Adipocyte (in vitro differentiated cells): Measurements from ENCODE around the gene PYCR2.
"Not testable (repeated sequence)": the region's sequence is repeated elsewhere in the genome, so short reads cannot be mapped to it uniquely, and the experiment has no call there.

Experiments used
- DNase-seq: peaks from one replicate; pipeline ENCODE4 v3.0.0-alpha.2; 2015; ENCODE audit warnings: low read depth
- H3K27me3 ChIP-seq: replicated peaks from 2 replicates; pipeline ENCODE4 v1.7.0; 2013; ENCODE audit warnings: mild to moderate bottlenecking, low read length, moderate library complexity; ENCODE audit not compliant: control insufficient read depth, insufficient read depth
- H3K36me3 ChIP-seq: 2 replicates; pipeline ENCODE4 v1.7.0; 2013; ENCODE audit warnings: low read length, mild to moderate bottlenecking, moderate library complexity; ENCODE audit not compliant: control insufficient read depth, insufficient read depth, severe bottlenecking
- H3K4me1 ChIP-seq: 2 replicates; pipeline ENCODE4 v1.7.0; 2013; ENCODE audit warnings: mild to moderate bottlenecking, low read length, moderate library complexity; ENCODE audit not compliant: control insufficient read depth, insufficient read depth
- H3K4me3 ChIP-seq: 2 replicates; pipeline ENCODE4 v1.7.0; 2013; ENCODE audit warnings: mild to moderate bottlenecking, low read length, moderate library complexity
- H3K9ac ChIP-seq: 2 replicates; pipeline ENCODE4 v1.7.0; 2013; ENCODE audit warnings: mild to moderate bottlenecking, low read length, moderate library complexity
- H3K9me3 ChIP-seq: 2 replicates; pipeline ENCODE4 v1.7.0; 2013; ENCODE audit warnings: mild to moderate bottlenecking, low read length, moderate library complexity; ENCODE audit not compliant: control insufficient read depth

The PYCR2 gene

DNA sequence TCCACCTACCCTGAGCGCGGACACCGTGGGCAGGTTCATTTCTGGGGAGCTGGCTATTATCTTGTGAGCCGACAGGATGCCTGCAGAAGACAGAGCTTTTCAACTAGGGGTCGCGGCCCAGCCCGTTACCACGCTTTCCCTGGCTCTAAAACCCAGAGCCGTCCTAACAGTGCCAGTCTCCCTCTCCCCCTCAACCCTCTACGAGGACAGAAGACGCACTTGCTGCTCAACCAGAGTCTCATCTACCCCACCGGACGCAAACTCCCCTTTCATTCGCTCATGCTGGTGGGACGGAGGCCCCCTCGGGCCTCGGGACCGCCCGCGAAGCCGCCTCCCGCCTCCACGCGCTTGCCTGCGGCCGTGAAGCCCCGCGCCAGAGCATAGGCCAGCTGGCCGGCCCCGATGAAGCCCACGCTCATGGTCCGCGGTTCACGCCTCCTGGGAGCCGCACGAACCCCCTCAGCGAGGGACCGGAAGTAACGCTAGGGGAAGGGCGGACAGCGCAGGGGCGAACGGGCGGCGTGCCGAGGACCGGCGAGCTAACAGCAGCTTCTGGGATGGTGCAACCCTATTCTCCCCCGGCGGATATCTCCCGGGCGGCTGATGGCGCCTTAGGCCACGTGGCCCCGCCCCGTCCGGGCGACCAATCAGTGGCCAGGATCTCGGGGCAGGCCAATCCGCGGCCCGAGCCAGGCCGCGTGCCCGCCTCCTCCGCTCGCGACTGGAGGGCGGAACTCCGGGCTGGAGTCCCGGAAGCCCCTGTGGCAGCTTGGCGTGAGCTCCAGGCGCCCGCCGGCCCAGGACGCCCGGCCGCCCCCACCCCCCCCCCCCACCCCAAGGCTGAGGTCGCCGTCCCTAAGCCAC, at the start of gene PYCR2:
Gene PYCR2, minus strand, starts transcription at position 559 of the 864 bp plus-strand sequence. Its CDS starts 140 bp downstream, at position 419.
- peak; percentile 98 for DNase-seq
- no peaks in the 10 kb centered on the region for H3K27me3 ChIP-seq
- H3K9me3 ChIP-seq, result no peaks in the 10 kb centered on the region
- H3K4me1 ChIP-seq, result peaks cover 22% of the 10 kb centered on the region
- H3K36me3 ChIP-seq, result peaks cover 20% of the 10 kb centered on the region
- H3K4me3 ChIP-seq, result peak within 1 kb of the TSS; percentile 100
- peak within 1 kb of the TSS; percentile 100 for H3K9ac ChIP-seq

DNA sequence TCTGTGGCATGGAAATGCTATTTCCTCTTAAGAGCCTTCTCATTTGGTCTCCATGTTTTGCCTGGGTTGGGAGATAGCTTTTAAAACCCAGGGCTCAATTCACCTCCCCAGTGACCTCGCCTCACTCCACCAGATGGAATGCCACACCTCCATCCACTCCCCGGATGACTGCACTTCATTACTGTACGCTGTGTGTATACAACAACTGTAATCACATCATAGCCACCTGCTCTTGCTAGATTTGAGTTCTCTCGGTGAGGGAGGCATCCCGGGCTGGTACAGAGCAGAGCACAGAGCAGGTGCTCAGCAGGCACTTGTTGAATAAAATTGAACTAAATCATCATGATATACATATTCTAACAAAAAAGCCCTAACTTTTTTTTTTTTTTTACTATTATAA, 49.1 kb upstream of the PYCR2 start:
- Histone ChIP-seq H3K4me1 (peaks cover 4% of the 10 kb centered on the region), H3K27me3 (no peaks in the 10 kb centered on the region)
- no peak for DNase-seq

DNA sequence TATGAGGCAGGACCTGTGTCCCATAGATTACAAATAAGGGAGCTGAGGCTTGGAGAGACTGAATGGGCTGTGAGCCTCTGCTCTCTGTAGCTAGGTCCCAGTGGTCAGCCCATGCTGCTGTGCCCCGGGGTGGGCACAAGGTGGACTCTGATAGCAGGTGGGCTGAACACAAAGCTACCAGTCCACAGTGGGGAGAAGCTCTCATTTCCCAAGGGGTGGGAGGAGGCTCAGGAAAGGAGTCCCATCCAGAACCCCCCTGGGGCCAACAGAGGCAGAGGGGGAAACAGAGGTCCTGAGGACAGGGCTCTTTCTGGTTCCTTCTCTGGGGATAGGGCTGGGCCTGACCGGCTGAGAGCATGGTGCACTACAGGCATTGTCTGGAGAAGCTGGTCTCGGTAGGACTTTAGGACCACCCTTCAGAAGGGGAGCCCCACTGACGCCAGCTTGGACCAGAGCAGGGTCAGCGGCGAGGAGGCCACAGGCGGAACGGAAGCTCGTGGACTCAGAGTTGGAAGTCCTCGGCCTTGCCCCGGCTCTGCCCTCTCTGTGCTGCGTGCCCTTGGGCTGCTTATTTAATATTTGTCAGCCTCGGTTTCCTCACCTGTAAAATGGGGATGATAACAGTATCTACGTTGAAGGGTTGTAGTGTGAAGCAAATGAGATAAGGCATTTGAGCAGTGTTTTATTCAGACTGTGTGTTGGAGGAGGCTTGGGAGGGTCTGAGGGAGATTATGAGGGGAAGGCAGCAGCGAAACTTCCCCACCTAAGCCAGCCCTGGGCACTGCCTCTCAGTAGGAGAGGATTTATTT, 48.5 kb upstream of the PYCR2 start:
- DNase-seq, result no peak
- Histone ChIP-seq H3K4me1 (no peaks in the 10 kb centered on the region), H3K9ac (no peak overlapping the region), H3K4me3 (no peak overlapping the region), H3K27me3 (no peaks in the 10 kb centered on the region), H3K36me3 (no peaks in the 10 kb centered on the region), H3K9me3 (no peaks in the 10 kb centered on the region)

More for the DNA sequence above, 49.1 kb upstream of the PYCR2 start:
- Histone ChIP-seq H3K9ac (no peak overlapping the region), H3K9me3 (no peaks in the 10 kb centered on the region), H3K4me3 (no peak overlapping the region), H3K36me3 (peaks cover 5% of the 10 kb centered on the region)

DNA sequence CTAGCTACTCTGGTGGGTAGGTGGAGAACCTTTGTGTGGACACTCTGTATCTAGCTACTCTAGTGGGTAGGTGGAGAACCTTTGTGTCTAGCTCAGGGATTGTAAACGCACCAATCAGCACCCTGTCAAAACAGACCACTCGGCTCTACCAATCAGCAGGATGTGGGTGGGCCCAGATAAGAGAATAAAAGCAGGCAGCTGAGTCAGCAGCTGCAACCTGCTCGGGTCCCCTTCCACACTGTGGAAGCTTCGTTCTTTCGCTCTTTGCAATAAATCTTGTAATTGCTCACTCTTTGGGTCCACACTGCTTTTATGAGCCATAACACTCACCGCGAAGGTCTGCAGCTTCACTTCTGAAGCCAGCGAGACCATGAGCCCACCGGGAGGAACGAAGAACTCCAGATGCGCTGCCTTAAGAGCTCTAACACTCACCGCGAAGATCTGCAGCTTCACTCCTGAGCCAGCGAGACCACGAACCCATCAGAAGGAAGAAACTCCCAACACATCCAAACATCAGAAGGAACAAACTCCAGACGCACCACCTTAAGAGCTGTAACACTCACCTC, 46.6 kb upstream of the PYCR2 start:
- not testable (repeated sequence) for H3K36me3 ChIP-seq, H3K4me1 ChIP-seq, H3K27me3 ChIP-seq, DNase-seq, H3K9me3 ChIP-seq, H3K9ac ChIP-seq, H3K4me3 ChIP-seq

DNA sequence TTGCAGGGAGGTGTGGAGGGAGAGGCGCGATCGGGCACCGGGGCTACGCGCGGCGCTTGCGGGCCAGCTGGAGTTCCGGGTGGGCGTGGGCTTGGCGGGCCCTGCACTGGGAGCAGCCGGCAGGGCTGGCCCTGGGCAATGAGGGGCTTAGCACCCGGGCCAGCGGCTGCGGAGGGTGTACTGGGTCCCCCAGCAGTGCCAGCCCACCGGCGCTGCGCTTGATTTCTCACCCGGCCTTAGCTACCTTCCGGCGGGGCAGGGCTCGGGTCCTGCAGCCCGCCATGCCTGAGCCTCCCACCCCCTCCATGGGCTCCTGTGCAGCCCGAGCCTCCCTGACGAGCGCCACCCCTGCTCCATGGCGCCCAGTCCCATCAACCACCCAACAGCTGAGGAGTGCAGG, 45.7 kb upstream of the PYCR2 start:
- not testable (repeated sequence) for H3K4me3 ChIP-seq, DNase-seq, H3K27me3 ChIP-seq, H3K9me3 ChIP-seq, H3K9ac ChIP-seq, H3K4me1 ChIP-seq, H3K36me3 ChIP-seq

DNA sequence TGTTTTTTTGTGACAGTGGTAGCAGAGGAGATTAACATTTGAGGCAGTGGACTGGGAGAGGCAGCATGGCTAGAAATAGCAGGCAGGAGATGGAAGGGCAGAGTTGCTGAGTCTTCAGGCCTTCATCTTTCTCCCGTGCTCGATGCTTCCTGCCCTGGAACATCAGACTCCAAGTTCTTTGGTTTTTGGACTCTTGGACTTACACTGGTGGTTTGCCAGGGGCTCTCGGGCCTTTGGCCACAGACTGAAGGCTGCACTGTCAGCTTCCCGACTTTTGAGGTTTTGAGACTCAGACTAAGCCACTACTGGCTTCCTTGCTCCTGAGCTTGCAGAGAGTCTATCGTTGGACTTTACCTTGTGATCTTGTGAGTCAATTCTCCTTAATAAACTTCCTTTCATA, 41.2 kb upstream of the PYCR2 start:
- H3K27me3 ChIP-seq, result peaks cover 13% of the 10 kb centered on the region
- DNase-seq, result no peak
- H3K36me3 ChIP-seq, result no peaks in the 10 kb centered on the region
- no peak overlapping the region for H3K4me3 ChIP-seq
- no peaks in the 10 kb centered on the region for H3K4me1 ChIP-seq
- no peak overlapping the region for H3K9ac ChIP-seq
- no peaks in the 10 kb centered on the region for H3K9me3 ChIP-seq

DNA sequence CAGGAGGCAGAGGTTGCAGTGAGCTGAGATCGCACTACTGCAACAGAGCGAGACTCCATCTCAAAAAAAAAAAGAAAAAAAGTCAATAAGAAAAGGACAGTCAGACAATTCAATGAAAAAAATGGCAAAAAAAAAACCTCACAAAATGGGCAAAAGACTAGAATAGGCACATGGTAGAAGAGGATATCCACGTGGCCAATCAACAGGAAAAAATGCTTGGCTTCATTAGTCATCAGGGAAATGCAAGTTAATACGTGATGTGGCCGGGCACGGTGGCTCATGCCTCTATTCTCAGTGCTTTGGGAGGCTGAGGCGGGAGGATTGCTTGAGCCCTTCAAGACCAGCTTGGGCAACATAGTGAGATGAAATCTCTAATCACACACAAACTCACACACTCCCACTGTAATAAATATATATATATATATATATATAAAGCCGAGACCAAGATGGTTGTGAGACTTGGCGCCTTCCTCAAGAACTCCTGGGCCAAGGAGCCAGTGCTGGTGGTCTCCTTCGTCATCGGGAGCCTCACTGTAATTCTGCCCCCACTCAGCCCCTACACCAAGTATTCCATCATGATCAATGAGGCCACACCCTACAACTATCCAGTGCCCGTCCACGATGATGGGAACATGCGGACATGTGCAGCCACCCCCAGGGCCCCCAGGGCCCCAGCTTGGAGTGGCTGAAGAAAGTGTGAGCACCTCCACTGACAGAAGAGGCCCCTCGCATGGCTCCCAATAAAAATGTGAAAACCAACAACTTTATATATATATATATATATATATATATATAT, 39.9 kb upstream of the PYCR2 start:
- Histone ChIP-seq H3K9me3 (no peaks in the 10 kb centered on the region), H3K27me3 (peaks cover 13% of the 10 kb centered on the region), H3K36me3 (no peaks in the 10 kb centered on the region), H3K4me3 (no peak overlapping the region), H3K4me1 (no peaks in the 10 kb centered on the region), H3K9ac (no peak overlapping the region)
- DNase-seq, result no peak

DNA sequence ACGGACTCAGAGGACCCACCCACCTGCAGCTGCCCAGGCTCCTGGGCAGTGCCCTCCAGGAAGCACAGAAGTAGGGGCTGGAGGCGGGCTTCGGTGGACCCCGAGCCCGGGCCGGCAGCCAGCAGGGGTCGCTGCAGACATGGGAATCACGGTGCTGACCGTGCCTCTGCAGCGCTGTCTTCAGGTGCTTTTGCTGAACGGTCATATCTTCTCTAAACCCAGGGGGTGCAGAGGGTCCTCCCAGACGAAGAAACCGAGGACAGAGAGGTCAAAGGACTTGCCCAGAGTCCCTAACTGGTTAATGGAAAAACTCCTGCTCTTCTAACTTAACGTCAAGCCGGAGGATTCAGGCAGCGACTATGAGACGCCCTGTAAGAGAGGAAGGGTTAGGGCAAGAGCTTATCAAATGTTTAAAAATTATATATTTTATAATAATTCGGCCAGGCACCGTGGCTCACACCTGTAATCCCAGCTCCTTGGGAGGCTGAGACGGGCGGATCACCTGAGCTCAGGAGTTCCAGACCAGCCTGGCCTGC, 38.5 kb upstream of the PYCR2 start:
- Histone ChIP-seq H3K4me3 (no peak overlapping the region), H3K9ac (no peak overlapping the region), H3K27me3 (peaks cover 13% of the 10 kb centered on the region), H3K4me1 (no peaks in the 10 kb centered on the region), H3K9me3 (no peaks in the 10 kb centered on the region), H3K36me3 (no peaks in the 10 kb centered on the region)
- DNase-seq, result peak; percentile 14

DNA sequence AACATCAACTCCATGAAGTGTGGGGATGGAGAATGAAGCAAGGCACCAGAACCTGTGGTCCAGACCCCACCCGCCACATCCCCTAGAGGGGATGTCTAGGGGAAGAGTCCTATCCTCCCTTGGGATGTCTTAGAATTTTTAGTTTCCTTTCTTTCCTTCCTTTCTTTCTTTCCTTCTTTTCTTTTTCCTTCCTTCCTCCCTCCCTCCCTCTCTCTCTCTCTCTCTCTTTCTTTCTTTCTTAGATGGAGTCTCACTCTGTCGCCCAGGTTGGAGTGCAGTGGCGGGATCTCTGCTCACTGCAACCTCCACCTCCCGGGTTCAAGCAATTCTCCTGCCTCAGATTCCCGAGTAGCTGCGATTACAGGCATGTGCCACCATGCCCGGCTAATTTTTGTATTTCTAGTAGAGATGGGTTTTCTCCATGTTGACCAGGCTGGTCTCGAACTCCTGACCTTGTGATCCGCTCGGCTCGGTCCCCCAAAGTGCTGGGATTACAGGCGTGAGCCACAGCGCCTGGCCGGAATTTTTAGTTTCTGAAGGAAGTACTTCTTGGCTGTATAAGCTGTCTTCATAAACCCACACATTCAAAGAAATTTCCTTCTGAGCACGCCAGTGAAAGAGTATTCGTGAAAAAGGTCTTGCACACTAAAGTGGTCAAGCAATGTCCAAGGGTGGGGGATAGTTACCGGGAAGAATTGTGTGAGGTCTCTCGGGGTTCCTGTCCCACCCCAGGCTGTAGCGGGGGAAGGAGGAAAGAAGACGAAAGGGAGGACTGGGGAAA, 37.8 kb upstream of the PYCR2 start:
- Histone ChIP-seq H3K4me3 (no peak overlapping the region), H3K9me3 (no peaks in the 10 kb centered on the region), H3K4me1 (no peaks in the 10 kb centered on the region), H3K27me3 (peaks cover 13% of the 10 kb centered on the region), H3K9ac (no peak overlapping the region), H3K36me3 (no peaks in the 10 kb centered on the region)
- no peak for DNase-seq

DNA sequence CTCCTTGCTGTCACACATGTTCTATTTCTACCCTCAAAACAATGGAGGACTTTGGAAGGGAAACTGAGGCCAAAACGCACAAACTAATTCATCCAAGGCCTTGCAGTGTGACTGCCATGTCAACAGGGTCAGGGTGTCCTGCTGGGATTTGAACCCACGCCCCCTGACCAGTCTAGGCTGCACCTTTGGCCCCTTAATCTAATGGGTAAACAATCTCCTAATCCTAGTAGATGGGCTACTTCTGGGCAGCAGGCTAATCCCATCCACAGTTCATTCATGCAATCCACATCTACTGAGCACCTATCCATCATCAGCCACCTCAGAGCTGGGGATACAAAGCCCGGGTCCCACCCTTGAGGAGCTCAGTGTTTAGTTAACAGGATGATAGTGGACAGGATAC, 34.0 kb upstream of the PYCR2 start:
- no peaks in the 10 kb centered on the region for H3K4me1 ChIP-seq

More for the DNA sequence above, 34.0 kb upstream of the PYCR2 start:
- H3K36me3 ChIP-seq, result no peaks in the 10 kb centered on the region
- no peaks in the 10 kb centered on the region for H3K9me3 ChIP-seq
- H3K27me3 ChIP-seq, result peaks cover 25% of the 10 kb centered on the region
- H3K4me3 ChIP-seq, result no peak overlapping the region
- DNase-seq, result no peak
- H3K9ac ChIP-seq, result no peak overlapping the region
